ENCODE measurements around the gene FBF1.
"Not testable (repeated sequence)": the region's sequence is repeated elsewhere in the genome, so short reads cannot be mapped to it uniquely, and the experiment has no call there.

Gene FBF1, protein sequence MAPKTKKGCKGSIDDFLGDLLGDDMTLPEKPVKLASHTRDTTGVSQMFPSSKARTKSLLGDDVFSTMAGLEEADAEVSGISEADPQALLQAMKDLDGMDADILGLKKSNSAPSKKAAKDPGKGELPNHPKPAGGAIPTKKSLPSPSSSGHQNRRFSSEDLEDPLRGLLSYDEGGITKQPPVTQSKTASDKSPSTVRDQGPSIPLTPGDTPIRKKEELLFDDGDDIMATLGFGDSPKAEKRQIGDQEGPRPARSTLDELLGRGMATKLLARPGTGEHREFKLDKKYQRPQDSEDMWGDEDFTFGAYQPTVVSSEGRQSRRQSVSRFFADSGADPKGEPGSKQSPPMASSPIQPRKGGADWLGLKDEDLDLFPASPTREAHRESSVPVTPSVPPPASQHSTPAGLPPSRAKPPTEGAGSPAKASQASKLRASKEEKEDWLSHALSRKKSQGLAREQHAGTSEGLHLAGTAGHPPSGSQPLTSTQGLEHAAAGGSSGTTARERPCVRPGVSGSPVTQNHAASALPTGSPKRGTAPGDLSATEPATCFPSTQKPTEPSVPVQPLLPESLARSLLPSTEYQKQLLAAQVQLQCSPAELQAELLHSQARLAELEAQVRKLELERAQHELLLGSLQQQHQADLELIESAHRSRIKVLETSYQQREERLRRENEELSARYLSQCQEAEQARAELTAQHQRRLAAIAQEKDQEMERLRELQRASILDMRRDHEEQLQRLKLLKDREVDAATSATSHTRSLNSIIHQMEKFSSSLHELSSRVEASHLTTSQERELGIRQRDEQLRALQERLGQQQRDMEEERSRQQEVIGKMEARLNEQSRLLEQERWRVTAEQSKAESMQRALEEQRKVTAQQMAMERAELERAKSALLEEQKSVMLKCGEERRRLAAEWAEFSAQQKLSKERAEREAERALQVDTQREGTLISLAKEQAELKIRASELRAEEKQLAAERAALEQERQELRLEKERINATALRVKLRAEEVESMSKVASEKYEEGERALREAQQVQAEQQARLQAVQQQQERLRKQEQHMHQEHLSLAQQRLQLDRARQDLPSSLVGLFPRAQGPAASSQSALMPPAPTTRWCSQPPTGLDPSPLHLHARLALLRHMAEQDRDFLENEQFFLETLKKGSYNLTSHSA

DNA sequence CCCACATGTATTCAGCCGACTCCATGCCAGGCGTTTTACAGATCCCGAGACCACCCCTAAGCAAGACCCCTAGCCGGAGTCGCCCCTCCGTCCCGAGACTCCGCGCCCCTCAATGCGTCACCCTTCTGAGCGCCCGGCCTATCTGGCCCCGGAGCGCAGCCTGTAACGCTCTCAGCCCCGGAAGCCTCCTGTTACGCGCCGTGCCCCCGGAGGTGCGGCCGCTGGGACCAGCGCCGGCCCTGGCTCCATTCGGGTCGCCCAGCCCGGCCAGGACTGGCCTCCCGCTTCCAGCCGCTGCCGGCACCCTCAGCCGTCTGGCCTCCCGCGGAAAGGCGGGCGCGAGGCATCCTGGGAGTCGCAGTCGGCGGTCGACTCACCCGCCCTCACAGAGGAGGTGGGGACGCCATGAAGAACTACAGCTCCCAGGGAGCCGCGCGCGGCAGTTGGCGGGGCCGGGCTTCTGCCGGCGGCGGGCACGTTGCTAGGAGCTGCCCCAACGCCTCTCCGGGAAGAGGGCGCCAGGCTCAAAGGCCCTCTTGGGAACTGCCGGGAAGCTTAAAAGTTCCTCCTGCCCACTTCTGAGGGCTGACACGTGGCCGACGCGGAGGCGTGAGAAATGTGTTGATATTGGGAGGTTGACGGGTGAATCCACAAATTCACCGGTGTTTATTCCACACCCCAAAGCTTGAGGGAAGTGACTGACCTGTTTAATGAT, at the start of gene FBF1:
Gene FBF1, minus strand, starts transcription at position 316 of the 715 bp plus-strand sequence. CDS start 2,893 bp downstream, outside the sequence.
- FAIRE-seq, result peak; percentile 99
- DNase-seq (ENCODE audit: insufficient read length, low spot score), result peak; percentile 99

- DNase-seq (ENCODE audit: insufficient read length, low spot score) (no peak), FAIRE-seq (no peak)
Observed at GRCh38 chr17:75987041-75987440, 46.2 kb upstream of the FBF1 start.

- DNase-seq (ENCODE audit: insufficient read length, low spot score) (no peak), FAIRE-seq (no peak)
Observed at GRCh38 chr17:75985986-75986385, 45.1 kb upstream of the FBF1 start.

DNA sequence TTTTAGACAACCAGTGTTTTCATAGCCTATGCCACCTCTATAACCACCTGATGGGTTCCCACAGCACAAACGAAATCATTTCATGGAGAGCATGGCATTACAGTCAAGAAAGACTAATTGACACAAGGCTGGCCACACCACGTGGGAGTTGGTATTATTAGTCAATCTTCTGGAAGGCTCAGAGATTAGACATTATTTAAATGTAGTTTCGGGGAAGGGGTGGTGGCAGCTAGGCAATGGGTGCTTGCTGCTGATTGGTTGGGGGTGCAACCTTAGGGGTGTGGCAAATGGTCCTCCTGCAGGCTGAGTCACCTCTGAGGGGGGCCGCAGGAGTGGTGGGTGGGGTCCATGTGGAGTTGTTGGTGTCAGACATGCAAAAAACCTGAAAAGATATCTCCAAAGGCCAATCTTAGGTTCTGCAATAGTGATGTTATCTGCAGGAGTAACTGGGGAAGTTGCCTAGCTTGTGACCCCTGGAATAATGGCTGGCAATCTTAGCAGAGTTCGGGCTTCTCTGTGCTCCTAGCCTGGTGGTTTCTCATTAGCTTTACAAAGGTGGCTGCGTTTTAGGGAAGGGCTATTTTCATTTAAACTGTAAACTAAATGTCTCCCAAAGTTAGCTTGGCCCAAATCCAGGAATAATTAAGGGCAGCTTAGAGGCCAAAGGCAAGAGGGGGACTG, 42.8 kb upstream of the FBF1 start:
- DNase-seq (ENCODE audit: insufficient read length, low spot score), result no peak
- no peak for FAIRE-seq

DNA sequence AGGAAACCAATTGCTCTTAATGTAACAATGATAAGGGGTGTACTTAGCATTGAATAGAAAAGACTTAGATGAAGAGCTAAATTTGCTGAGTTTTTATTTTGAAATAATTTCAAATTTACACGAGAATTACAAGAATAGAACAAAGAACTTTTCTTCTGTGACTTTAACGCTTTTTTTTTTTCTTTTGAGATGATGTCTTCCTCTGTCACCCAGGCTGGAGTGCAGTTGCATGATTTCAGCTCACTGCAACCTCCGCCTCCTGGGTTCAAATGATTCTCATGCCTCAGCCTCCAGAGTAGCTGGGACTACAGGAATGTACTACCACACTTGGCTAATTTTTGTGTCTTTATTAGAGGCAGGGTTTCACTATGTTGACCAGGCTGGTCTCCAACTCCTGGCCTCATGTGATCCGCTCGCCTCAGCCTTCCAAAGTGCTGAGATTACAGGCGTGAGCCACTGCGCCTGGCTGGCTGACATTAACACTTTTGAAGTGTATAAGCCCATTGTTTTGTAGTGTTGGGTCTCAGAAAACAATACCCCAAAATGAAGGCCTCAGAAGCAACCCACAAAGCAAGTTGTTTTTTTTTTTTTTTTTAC, 40.3 kb upstream of the FBF1 start:
- no peak for DNase-seq (ENCODE audit: insufficient read length, low spot score)
- FAIRE-seq, result no peak

GRCh38 chr17:75980188-75981018, 39.6 kb upstream of the FBF1 start:
- FAIRE-seq (no peak), DNase-seq (ENCODE audit: insufficient read length, low spot score) (no peak)

GRCh38 chr17:75979705-75980187, 38.9 kb upstream of the FBF1 start:
- DNase-seq (ENCODE audit: insufficient read length, low spot score) (no peak), FAIRE-seq (no peak)

GRCh38 chr17:75978938-75979704, 38.3 kb upstream of the FBF1 start, which contains the start of the genes ACOX1 and TEN1:
ACOX1 (minus strand) TSS chr17:75979166; CDS start chr17:75979073, 93 bp downstream.
TEN1 (plus strand) TSS chr17:75979240; CDS start chr17:75986193, 6,953 bp downstream.
- DNase-seq (ENCODE audit: insufficient read length, low spot score) (peak; percentile 98), FAIRE-seq (peak; percentile 83)

- DNase-seq (ENCODE audit: insufficient read length, low spot score) (no peak), FAIRE-seq (no peak)
Observed at GRCh38 chr17:75976175-75976848, 35.5 kb upstream of the FBF1 start.

GRCh38 chr17:75975757-75976174, 34.9 kb upstream of the FBF1 start:
- FAIRE-seq, result no peak

DNA sequence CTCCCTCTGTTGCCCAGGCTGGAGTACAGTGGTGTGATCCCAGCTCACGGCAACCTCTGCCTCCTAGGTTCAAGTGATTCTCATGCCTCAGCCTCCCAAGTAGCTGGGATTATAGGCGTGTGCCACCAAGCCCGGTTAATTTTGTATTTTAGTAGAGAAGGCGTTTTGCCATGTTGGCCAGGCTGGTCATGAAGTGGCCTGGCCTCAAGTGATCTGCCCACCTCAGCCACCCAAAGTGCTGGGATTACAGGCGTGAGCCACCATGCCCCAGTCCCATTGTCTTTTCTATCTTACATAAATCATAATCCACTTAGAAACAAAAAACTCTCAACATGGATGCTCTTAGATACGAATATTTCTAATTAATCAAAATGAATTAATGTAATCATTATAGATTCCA, 34.3 kb upstream of the FBF1 start:
- not testable (repeated sequence) for DNase-seq (ENCODE audit: insufficient read length, low spot score); FAIRE-seq

More at GRCh38 chr17:75975757-75976174, 34.9 kb upstream of the FBF1 start:
- no peak for DNase-seq (ENCODE audit: insufficient read length, low spot score)

GRCh38 chr17:75970626-75971025, 29.8 kb upstream of the FBF1 start:
- FAIRE-seq (no peak), DNase-seq (ENCODE audit: insufficient read length, low spot score) (no peak)

GRCh38 chr17:75970011-75970523, 29.2 kb upstream of the FBF1 start:
- FAIRE-seq (no peak), DNase-seq (ENCODE audit: insufficient read length, low spot score) (no peak)

DNA sequence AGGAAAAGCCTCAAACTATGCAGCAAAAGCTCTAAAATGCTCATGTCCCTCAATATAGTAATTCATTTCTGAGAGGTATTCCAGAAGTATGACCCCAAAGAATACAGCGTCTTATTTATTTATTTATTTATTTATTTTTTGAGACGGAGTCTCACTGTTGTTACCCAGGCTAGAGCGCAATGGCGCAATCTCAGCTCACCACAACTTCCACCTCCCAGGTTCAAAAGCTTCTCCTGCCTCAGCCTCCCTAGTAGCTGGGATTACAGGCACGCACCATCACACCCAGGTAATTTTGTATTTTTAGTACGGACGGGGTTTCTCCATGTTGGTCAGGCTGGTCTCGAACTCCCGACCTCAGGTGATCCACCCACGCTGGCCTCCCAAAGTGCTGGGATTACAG, 28.2 kb upstream of the FBF1 start:
- FAIRE-seq; DNase-seq (ENCODE audit: insufficient read length, low spot score): not testable (repeated sequence)

- FAIRE-seq, result no peak
- DNase-seq (ENCODE audit: insufficient read length, low spot score), result no peak
Observed at GRCh38 chr17:75965468-75965867, 24.6 kb upstream of the FBF1 start.

- no peak for FAIRE-seq
Observed at GRCh38 chr17:75959839-75960511, 19.1 kb upstream of the FBF1 start.

More at GRCh38 chr17:75959839-75960511, 19.1 kb upstream of the FBF1 start:
- DNase-seq (ENCODE audit: insufficient read length, low spot score), result no peak
